Lower leg skin (tissue), 4 donors: ENCODE results near the gene ACY1. TPM values are rescaled to one million over a fixed set of nuclear protein-coding genes. Genes with fewer than 3 reads are reported as not detected.
"Not testable (repeated sequence)": the region's sequence is repeated elsewhere in the genome, so short reads cannot be mapped to it uniquely, and the experiment has no call there.

Source experiments
- DNase-seq, 2 donors: peaks; one replicate each; pipeline ENCODE4 v3.0.0-alpha.2; 2019; ENCODE audit warnings: low spot score in 2 of 2
- H3K4me3 ChIP-seq: fragments of 200-600 bp; sonication (generic); 2 replicates; pipeline ENCODE4 v1.5.1; 2017; ENCODE audit warnings: mild to moderate bottlenecking, low read depth; ENCODE audit not compliant: poor library complexity, severe bottlenecking
- POLR2A ChIP-seq, 2 donors: fragments of 450-650 bp; IDR thresholded peaks; one replicate each; pipeline ENCODE4 v1.6.1; 2016 to 2017; ENCODE audit warnings: antibody characterized with exemption in 2 of 2, mild to moderate bottlenecking in 1 of 2, moderate library complexity in 1 of 2
- WGBS, 2 donors: methylation state at CpG; one replicate each; pipeline ENCODE4 v1.1.5; 2018; 5-methylcytosine and 5-hydroxymethylcytosine counted together
- intact Hi-C: fragments of 100-400 bp; cut with DNase I; formaldehyde crosslinking; loops from one replicate; pipeline ENCODE4 v1.15.0; 2023; ENCODE audit warnings: low total_unique reads
- total RNA-seq, 4 donors: library from RNA; depleted of rRNA; stranded (reverse); fragments of >200 nt; gene quantifications; one replicate each; pipeline ENCODE4 v1.1.0, GENCODE V29; 2016
- TF ChIP-seq, protein P1 (sequence below), 3 donors: fragments of 450-650 bp; IDR thresholded peaks; one replicate each; pipeline ENCODE4 v1.5.1; 2016; ENCODE audit warnings: antibody characterized with exemption in 3 of 3, mild to moderate bottlenecking in 3 of 3, moderate library complexity in 2 of 3

ACY1 gene
- total RNA-seq, 4 donors from 2014 or later, result 16.2 to 44.2 (median 30.5) TPM

DNA sequence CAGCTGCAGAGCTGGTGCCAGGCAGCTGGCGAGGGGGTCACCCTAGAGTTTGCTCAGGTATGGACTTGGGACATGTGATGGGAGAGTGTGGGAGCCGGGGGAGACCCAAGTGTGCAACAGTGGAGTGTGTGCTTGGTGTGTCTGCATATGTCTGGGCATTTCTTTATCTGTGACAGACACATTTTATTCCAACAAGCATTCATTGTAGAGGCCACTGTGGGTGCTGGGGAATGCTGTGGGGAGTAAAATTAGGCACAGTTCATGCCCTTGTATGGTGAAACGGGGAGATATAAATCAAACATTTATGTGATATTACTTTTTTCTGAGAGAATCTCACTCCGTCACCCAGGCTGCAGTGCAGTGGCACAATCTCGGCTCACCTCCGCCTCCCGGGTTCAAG is 4.2 kb downstream of the ACY1 start:
- intact Hi-C loops, result no loop called here

GRCh38 chr3:51988286-51989146 is 5.2 kb downstream of the ACY1 start:
- intact Hi-C loops, result no loop called here
- no peak for TF ChIP-seq POLR2A (IDR thresholded peaks at IDR 0.05)
- TF ChIP-seq, protein P1, sequence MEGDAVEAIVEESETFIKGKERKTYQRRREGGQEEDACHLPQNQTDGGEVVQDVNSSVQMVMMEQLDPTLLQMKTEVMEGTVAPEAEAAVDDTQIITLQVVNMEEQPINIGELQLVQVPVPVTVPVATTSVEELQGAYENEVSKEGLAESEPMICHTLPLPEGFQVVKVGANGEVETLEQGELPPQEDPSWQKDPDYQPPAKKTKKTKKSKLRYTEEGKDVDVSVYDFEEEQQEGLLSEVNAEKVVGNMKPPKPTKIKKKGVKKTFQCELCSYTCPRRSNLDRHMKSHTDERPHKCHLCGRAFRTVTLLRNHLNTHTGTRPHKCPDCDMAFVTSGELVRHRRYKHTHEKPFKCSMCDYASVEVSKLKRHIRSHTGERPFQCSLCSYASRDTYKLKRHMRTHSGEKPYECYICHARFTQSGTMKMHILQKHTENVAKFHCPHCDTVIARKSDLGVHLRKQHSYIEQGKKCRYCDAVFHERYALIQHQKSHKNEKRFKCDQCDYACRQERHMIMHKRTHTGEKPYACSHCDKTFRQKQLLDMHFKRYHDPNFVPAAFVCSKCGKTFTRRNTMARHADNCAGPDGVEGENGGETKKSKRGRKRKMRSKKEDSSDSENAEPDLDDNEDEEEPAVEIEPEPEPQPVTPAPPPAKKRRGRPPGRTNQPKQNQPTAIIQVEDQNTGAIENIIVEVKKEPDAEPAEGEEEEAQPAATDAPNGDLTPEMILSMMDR (IDR thresholded peaks at IDR 0.05), result no peak
- no peak for DNase-seq
- H3K4me3 ChIP-seq, result no peak overlapping the region
- 75 to 80% methylated on average over 15 of the region's 15 CpGs for WGBS, 2 donors

More for the DNA sequence above, 4.2 kb downstream of the ACY1 start:
- WGBS, 2 donors, result 73 to 88% methylated on average over 7 of the region's 7 CpGs
- no peak for DNase-seq
- no peak overlapping the region for H3K4me3 ChIP-seq
- no peak for TF ChIP-seq POLR2A (IDR thresholded peaks at IDR 0.05)
- TF ChIP-seq, protein P1 (IDR thresholded peaks at IDR 0.05), result no peak

DNA sequence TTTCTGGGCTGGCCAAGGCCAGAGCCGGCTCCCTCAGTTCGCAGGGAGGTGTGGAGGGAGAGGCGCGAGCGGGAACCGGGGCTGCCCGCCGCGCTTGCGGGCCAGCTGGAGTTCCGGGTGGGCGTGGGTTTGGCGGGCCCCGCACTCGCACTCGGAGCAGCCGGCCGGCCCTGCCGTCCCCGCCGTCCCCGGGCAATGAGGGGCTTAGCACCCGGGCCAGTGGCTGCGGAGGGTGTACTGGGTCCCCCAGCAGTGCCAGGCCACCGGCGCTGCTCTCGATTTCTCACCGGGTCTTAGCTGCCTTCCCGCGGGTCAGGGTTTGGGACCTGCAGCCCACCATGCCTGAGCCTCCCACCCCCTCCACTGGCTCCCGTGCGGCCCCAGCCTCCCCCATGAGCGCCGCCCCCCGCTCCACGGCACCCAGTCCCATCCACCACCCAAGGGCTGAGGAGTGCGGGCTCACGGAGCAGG is 7.2 kb downstream of the ACY1 start:
- WGBS, 2 donors, result 74 to 86% methylated on average over 25 to 30 of the region's 38 CpGs
- intact Hi-C loops, H3K4me3 ChIP-seq, DNase-seq: not testable (repeated sequence)

DNA sequence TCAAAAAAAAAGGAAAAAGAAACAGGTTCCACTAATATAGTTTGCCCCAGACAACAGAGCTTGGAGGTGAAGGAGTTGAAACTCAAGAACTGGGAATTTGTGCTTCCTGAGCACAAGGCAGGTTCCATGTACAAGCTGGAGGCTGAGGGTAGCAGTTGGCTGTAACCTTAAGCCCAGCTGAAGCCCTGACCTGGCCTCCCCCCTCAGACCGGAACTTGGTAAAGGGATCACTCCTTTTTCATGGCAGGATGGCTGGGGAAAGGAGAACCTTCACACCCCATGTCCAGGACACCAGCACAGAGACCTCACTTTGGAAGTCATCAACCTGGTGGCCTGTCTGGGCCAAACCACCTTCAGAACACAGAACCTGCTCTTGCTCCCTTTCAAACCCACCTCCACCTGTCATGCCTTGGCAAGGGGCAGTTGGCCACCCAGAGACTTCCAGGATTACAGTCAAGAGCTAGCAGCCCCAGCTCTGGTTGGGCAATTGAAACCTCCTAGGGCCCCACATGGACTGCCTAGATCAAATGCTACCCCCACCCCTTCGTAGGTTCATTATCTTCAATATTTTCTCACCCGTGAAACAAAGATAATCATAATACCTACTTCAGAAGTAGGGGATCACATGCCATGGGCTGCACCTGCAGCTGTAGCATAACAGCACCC is 8.8 kb downstream of the ACY1 start:
- TF ChIP-seq, protein P1 (IDR thresholded peaks at IDR 0.05), result no peak
- TF ChIP-seq POLR2A (IDR thresholded peaks at IDR 0.05), result no peak
- intact Hi-C loops, result no loop called here
- DNase-seq, result no peak
- no peak overlapping the region for H3K4me3 ChIP-seq
- 80 to 89% methylated on average over 3 of the region's 3 CpGs for WGBS, 2 donors

DNA sequence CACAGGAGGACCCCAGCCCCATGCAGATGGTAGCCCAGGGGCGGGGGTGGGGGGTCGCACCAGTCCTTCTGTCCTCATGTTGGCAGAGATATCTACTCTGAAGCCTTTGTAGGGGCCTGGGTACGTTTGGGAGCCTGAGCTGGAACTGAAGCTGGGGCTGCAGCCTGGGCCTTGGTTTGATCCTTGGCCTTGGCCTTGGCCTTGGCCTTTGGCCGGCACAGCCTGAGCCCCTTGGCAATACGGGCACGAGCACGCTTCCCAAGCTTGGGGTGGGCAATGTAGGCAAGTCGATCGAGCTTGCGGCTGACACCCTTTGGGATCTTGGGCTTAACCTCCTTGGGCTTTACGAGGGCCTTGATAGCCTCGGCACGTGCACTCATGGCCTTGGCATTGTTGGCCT is 10.3 kb downstream of the ACY1 start:
- H3K4me3 ChIP-seq, intact Hi-C loops, DNase-seq: not testable (repeated sequence)
- 74 to 94% methylated on average over 4 to 8 of the region's 13 CpGs for WGBS, 2 donors

DNA sequence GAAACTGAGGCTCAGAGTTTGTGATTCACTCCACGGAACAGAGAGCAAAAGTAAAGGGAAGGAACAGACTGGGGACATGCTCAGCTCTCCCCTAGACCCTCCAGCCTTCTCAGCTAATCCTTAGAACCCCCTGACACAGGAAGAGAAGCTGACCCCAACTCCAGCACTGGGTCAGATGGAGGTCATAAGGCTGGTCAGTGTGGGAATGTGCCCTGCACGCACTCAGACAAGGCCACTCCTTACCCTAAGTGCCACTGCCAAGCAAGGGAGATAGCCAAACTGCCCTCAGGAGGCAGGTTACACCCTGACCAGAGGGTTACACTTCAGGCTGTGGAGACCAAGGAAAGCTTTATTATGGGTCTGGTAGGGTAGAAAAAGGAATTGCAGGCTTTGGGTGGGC is 11.2 kb downstream of the ACY1 start:
- DNase-seq, result no peak
- no peak overlapping the region for H3K4me3 ChIP-seq
- intact Hi-C loops, result no loop called here
- no peak for TF ChIP-seq POLR2A (IDR thresholded peaks at IDR 0.05)
- TF ChIP-seq, protein P1 (IDR thresholded peaks at IDR 0.05), result no peak
- WGBS, 2 donors, result 67 to 86% methylated on average over 2 of the region's 2 CpGs
